Measurements from ENCODE around the gene MICAL2.

The MICAL2 gene

DNA sequence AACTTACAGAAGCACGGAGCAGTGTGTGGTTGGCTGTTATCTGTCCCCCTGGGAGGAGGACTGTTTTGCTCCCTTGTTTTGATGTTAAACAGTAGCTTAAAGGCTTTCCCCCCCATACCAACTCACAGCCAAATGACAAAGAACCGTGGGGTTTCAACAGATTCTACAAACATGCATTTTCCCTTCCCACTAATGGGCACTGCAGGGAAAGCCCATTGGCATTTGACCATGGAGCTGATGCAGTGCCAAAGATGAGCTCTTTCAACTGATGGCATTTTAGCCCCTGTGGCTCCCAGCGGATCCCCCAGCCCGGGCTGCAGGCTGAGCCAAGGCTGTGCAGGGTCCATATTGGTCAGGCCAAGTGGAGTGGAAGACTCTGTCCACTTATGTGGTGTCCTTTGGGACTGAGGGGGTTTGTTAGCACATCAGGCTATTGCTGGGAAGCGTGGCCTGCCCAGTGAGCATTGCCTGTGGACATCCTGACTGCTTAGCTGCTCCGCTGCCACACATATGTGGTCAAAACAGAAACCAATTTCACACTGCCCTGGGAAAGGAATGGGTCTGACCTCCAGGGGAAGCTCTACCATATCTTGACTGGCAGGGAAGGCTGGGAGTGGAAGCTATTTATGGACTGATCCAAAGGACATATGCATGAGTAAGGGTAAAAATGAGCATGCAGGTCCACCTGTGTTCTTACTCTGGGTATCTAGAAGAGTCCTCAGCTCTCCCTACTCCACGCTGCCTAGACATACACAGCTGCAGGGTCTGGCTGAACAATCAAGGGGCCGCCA lies 150.5 kb downstream of the MICAL2 start:
- H4K20me1 ChIP-seq (ENCODE audit: insufficient read depth, low read length): no peaks in the 10 kb centered on the region
- no peaks in the 10 kb centered on the region for H3K36me3 ChIP-seq (replicated peaks; ENCODE audit: low read depth, low read length)
- TF ChIP-seq EZH2phosphoT487 (IDR thresholded peaks at IDR 0.05; ENCODE audit: low read depth): no peak
- TF ChIP-seq, protein P1, sequence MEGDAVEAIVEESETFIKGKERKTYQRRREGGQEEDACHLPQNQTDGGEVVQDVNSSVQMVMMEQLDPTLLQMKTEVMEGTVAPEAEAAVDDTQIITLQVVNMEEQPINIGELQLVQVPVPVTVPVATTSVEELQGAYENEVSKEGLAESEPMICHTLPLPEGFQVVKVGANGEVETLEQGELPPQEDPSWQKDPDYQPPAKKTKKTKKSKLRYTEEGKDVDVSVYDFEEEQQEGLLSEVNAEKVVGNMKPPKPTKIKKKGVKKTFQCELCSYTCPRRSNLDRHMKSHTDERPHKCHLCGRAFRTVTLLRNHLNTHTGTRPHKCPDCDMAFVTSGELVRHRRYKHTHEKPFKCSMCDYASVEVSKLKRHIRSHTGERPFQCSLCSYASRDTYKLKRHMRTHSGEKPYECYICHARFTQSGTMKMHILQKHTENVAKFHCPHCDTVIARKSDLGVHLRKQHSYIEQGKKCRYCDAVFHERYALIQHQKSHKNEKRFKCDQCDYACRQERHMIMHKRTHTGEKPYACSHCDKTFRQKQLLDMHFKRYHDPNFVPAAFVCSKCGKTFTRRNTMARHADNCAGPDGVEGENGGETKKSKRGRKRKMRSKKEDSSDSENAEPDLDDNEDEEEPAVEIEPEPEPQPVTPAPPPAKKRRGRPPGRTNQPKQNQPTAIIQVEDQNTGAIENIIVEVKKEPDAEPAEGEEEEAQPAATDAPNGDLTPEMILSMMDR (IDR thresholded peaks at IDR 0.05; ENCODE audit: low read depth, low read length): no peak
- no peak overlapping the region for H3K4me3 ChIP-seq (ENCODE audit: low read length)
- H3K9ac ChIP-seq (ENCODE audit: low read length): no peak overlapping the region
- H3K27me3 ChIP-seq (ENCODE audit: low read depth, low read length): peaks cover 13% of the 10 kb centered on the region
- H3K4me2 ChIP-seq (ENCODE audit: low read length): no peak overlapping the region
- no peak overlapping the region for H2AFZ ChIP-seq (ENCODE audit: low read depth, low read length)
- H3K79me2 ChIP-seq (ENCODE audit: low read length): no peaks in the 10 kb centered on the region
- no peaks in the 10 kb centered on the region for H3K9me3 ChIP-seq (ENCODE audit: insufficient read depth, low read length)
- no peaks in the 10 kb centered on the region for H3K4me1 ChIP-seq (ENCODE audit: low read length)
- no peak overlapping the region for H3K27ac ChIP-seq (ENCODE audit: low read length)

DNA sequence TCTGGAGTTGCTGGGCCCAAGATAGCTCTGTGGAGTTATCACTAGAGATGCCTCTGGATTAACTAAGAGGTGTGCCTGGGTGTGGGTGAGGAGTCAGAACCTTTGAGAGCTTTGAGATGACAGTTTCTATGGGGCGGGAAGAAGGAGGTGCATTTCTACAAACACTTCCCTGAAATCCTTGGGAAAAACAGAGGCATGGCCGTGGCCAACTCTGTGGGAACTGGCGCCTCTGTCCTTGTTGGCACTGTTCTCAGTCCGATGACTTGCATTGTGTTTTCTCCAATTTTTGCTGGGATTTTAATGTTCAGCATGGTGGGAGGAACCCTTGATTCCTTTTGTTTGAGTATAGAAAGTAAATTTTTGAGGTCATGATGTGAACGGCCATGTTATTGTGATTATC lies 151.2 kb downstream of the MICAL2 start:
- no peaks in the 10 kb centered on the region for H3K4me1 ChIP-seq (ENCODE audit: low read length)
- no peak overlapping the region for H3K4me3 ChIP-seq (ENCODE audit: low read length)
- no peaks in the 10 kb centered on the region for H3K79me2 ChIP-seq (ENCODE audit: low read length)

DNA sequence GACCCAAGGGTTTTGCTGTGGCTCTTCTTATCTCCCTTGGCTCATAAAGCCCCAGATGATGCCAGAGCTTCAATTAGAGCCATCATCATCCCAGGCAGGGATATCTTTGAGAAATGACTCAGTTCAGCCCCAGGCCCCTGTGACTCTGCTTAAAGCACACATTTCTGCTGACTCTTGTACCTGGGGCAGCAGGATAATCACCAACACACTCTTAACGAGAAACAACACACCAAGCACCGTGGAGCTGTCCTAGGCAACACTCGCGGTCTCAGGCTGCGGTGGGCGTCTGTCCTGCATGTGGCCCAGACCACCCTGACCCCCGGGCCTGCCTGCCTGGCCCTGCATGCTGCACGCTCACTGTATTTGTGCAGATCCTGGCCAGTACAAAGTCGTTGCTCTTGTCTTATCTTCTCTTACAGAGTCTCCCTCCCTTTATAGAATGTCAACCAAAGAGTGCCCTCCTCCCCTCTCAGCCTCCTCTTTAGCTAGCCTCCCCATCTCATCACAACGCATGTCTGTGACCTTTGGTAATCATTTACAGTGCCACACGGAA lies 152.8 kb downstream of the MICAL2 start:
- Histone ChIP-seq H3K4me3 (ENCODE audit: low read length) (no peak overlapping the region), H3K36me3 (replicated peaks; ENCODE audit: low read depth, low read length) (no peaks in the 10 kb centered on the region), H4K20me1 (ENCODE audit: insufficient read depth, low read length) (no peaks in the 10 kb centered on the region), H3K27me3 (ENCODE audit: low read depth, low read length) (peaks cover 13% of the 10 kb centered on the region), H3K27ac (ENCODE audit: low read length) (no peak overlapping the region), H3K4me1 (ENCODE audit: low read length) (no peaks in the 10 kb centered on the region), H2AFZ (ENCODE audit: low read depth, low read length) (no peak overlapping the region), H3K9ac (ENCODE audit: low read length) (no peak overlapping the region), H3K4me2 (ENCODE audit: low read length) (no peak overlapping the region), H3K9me3 (ENCODE audit: insufficient read depth, low read length) (no peaks in the 10 kb centered on the region), H3K79me2 (ENCODE audit: low read length) (no peaks in the 10 kb centered on the region)
- TF ChIP-seq, protein P1 (IDR thresholded peaks at IDR 0.05; ENCODE audit: low read depth, low read length): no peak
- TF ChIP-seq EZH2phosphoT487 (IDR thresholded peaks at IDR 0.05; ENCODE audit: low read depth): no peak

More for the DNA sequence above, 151.2 kb downstream of the MICAL2 start:
- Histone ChIP-seq H3K27me3 (ENCODE audit: low read depth, low read length) (peaks cover 13% of the 10 kb centered on the region), H3K9ac (ENCODE audit: low read length) (no peak overlapping the region), H3K27ac (ENCODE audit: low read length) (no peak overlapping the region), H3K36me3 (replicated peaks; ENCODE audit: low read depth, low read length) (no peaks in the 10 kb centered on the region), H3K4me2 (ENCODE audit: low read length) (no peak overlapping the region), H4K20me1 (ENCODE audit: insufficient read depth, low read length) (no peaks in the 10 kb centered on the region), H2AFZ (ENCODE audit: low read depth, low read length) (no peak overlapping the region), H3K9me3 (ENCODE audit: insufficient read depth, low read length) (no peaks in the 10 kb centered on the region)
- TF ChIP-seq, protein P1 (IDR thresholded peaks at IDR 0.05; ENCODE audit: low read depth, low read length): no peak
- no peak for TF ChIP-seq EZH2phosphoT487 (IDR thresholded peaks at IDR 0.05; ENCODE audit: low read depth)

DNA sequence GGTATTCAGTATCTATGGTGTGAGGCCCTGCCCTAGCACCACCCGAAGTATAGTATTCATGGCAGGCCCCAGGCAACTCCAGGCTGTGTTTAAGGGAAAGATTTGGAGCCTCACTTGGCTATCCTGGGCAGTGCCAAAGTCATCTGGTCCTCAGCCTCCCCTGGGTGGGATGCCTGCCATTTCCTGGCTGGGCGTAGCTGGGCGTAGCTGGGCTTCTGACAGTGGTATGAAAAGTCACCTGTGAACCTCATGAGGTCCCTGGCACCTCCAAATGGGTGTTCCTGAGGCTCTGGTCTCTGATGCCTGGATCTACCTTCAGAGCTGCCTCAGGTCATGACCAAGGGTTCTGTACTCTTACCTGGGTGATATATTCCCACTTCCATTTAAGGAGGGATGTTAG lies 154.0 kb downstream of the MICAL2 start:
- Histone ChIP-seq H3K9ac (ENCODE audit: low read length) (no peak overlapping the region), H3K9me3 (ENCODE audit: insufficient read depth, low read length) (no peaks in the 10 kb centered on the region), H3K36me3 (replicated peaks; ENCODE audit: low read depth, low read length) (no peaks in the 10 kb centered on the region), H3K4me3 (ENCODE audit: low read length) (no peak overlapping the region), H3K27ac (ENCODE audit: low read length) (no peak overlapping the region), H4K20me1 (ENCODE audit: insufficient read depth, low read length) (no peaks in the 10 kb centered on the region), H3K4me1 (ENCODE audit: low read length) (no peaks in the 10 kb centered on the region), H3K4me2 (ENCODE audit: low read length) (no peak overlapping the region), H3K79me2 (ENCODE audit: low read length) (no peaks in the 10 kb centered on the region), H3K27me3 (ENCODE audit: low read depth, low read length) (peaks cover 10% of the 10 kb centered on the region), H2AFZ (ENCODE audit: low read depth, low read length) (no peak overlapping the region)
- no peak for TF ChIP-seq EZH2phosphoT487 (IDR thresholded peaks at IDR 0.05; ENCODE audit: low read depth)
- TF ChIP-seq, protein P1 (IDR thresholded peaks at IDR 0.05; ENCODE audit: low read depth, low read length): no peak
